ENCODE measurements around the gene LOXL3.

The LOXL3 gene

GRCh38 chr2:74505448-74506246 is 48.1 kb downstream of the LOXL3 start:
- no peak for DNase-seq (ENCODE audit: low read depth in 2 of 2)

DNA sequence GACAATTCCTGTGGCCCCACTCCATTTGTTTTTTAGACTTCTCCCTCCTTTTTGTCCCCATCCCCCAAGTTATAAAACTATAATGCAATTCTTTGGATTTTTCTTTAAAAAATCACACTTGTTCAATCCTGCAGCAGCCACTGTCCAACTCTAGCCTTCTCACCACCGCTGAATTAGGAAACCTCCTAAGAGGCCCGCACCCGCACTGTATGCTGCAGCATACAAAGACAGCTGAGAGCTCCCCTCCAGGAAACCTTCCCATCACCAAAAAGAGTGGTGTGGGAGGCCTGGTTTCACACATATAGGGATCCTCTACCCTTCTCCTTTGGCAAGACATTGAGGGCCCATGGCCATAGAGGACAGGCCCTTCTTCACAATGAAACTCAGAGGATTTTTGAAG is 49.2 kb downstream of the LOXL3 start:
- no peak for DNase-seq (ENCODE audit: low read depth in 2 of 2)

DNA sequence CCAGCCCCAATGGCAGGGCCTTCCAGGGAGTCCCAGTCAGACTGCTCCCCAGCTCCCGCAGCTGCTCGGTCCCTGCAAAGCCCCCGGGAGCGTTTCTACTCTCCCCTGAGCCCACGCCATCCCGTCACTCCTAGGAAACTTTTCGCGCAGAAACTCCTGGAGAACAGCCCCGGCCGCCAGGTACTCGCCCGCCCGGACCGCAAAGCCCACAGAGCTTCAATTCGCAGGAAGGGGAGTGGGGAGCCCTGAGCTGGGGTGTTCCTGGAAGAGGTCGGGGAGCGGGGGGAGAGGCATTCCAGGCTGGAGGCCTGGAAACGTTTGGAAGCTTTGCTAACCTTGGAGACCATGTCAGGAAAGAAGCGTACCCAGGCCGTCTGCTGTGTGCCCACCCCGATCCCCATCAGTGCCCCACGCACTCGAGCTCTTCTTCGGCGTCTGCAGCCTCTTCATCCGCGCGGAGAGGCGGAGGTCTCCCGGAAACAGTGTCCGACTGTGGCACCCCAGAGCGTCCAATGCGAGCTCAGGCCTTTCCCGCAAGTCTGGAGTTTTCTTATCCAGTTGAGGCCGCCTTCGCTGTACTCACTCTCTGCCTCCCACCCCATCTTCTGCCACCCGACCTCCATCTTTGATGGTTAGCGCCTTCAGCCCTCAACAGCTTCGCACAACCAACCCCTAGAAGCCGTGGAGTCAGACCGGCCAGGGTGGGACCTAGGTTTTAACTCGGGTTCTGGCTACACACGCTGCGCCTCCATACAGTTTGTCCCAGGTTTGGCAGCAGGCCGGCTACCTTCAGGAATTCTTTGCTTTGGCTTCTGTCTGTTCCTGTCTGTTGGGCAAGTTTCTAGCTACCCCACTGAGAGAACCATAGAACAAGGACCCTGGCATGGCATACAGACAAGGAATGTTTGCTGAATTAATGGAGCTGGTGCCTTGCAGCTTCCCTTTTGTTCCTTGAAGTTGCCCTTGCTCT is 50.0 kb downstream of the LOXL3 start:
- DNase-seq (ENCODE audit: low read depth in 2 of 2) = no peak

DNA sequence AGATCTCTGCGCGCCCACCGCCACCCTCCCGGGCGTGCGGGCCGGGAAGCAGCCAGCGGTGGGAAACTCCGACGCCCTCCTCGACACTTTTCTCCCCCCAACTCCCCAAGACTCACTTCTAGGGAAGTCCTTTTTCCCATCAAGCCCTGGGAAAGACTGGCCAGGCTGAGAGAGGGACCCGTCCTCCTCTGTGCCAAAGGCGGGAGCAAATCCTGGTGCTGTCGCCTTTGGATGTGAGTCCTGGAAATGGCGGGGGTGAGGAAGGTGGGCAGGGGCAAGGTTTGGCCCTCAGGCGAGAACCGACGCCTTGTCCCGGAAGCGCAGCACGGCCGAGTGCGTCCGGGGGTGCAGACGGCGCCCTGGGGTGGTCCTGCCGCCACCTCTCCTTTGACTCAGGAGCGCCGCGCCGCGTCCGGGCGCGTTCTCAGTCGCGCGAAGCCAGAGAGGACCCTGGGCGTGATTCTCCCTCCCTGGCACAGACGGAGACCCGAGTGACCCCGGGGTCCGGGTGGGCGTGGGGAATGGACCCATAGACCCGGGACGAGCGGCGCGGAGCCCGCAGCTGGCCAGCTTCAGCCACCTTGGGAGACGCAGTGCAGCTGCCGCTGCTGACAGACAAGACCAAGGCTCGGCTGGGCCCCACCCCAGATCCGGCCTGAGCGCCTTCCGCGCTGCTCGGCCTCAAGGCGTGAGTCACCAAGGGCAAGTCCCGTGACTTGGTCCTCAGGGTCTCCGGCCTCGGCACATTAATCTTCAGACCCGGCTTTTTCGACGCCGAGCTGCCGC is 50.8 kb downstream of the LOXL3 start:
- DNase-seq (ENCODE audit: low read depth in 2 of 2) = peak in 1 of 2 donors; percentile 46

DNA sequence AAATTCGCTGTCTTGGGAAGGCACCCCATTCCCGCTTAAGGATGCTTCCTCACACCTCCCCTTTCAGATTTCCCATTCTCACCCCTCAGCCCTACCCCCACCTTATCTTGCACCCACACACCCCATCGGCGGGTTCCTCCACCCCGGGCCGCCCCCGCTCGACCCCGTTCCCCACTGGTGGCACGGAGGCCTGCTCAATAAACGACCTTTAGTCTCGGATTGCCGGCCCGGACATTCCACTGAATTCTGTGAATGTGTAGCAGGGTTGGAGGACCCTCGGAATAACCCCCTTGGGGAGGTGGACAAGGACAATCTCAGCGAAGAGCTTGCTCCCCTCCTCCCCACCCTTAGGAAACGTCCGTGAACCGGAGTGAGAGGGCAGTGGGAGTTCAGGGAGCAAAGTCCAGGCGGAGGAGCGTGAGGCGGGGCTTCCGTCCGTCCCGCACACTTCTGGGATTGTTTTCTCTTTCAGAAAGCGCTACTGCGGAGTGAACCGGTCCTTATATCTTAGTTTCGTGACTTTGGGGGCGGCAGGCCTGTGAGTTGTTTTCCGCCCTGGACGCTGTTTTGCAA is 51.5 kb downstream of the LOXL3 start:
- no peak for DNase-seq (ENCODE audit: low read depth in 2 of 2)

DNA sequence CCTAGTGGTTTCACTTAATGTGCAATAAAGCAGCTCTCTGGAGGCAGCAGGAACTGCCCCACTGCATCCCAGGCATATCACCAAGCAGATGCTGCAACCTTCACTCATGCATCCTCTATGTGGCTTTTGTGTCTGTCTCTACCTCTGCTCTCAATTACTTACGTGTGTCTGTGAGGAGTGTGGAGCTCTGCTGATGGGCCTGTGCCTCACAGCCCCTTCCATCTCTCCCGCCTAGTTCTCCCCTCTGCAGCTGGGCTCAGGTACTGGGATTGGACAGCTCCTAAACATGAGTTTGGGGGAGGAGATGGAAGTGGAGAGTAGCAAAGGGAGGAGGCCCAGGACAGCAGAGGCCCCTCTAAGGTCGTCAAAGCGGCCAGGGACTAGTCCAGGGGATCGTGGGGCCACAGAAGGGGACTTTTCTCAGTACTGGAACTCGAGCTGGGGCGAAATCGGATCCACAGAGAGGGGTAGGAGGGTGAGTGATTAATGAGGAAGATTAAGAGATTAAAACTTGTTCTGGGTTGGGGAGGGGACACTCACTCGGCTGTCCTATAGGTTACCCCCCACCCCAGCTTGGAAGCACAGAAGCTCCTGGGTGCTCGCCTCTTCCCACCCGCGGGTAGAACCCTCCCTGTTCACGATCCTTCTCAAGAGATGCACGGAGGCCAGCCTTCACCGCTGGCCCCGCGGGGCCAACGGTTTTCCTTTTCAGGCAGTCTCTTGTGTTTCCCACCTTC is 52.2 kb downstream of the LOXL3 start:
- DNase-seq (ENCODE audit: low read depth in 2 of 2) = no peak

- no peak for DNase-seq (ENCODE audit: low read depth in 2 of 2)
Observed at GRCh38 chr2:74500578-74500946, 53.2 kb downstream of the LOXL3 start.

DNA sequence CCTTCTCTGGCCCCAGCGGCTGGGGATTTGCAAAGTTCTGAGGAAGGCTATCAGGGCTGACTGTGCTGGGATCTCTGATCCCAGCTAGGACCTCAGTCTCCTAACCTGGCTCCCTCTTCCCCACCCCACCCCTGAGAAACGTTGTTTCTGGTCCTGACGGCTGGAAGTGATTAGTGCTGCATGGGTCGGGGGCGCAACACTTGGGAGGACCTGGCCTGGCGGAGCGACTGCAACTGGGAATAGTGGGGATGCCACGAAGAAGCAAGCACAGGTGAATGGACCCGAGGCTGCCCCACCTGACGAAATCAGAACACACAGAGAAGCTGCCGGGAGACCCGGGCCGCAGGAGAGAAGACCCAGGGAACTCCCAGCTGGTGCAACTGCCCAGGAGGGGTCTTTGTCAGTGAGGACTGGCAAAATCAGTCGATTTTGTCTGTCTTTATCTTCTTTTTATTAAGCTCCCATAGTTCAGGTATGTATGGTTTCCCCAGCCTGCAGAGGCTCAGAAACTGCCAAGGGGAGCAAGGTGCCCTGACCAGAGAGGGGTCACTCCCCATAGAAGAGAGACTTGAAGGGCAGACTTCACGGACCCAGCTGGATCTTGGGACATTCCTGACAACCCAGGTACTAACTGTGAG is 53.7 kb downstream of the LOXL3 start:
- DNase-seq (ENCODE audit: low read depth in 2 of 2) = no peak

DNA sequence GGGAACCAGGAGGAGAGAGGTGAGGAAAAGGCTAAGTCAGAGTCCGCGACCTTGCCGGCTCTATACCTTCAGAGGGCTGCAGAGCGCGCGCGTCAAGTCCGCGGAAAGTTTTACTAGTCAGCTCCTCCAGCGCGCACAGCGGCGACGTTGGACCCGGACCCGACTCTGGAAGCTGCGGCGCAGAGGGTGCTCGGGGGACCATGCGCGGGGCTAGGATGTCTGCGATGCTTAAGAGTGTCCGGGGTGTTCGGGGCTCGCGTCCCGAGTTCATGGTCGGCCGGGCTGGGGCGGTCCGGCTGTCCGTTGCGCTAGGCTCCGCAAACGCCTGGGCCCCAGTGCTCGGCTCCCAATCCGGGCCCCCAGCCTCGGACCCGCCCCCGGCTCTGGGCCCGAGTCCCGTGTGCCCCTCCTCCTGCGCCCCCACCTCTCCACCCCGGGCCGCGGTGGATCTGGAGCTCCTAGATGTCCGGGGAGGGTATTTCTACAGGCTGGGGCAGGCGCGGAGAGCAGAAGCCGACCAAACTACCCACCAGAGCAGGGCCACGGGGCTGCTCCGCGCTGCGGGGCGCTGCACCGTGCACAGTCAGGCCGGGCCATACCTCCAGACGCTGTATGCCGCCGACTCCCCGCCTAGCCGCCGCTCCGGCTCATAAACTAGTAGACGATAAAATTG is 54.3 kb downstream of the LOXL3 start, which contains the start of gene LBX2:
Gene LBX2, minus strand, starts transcription at position 337 of the 673 bp plus-strand sequence. Its CDS starts 66 bp downstream, at position 271.
- DNase-seq (ENCODE audit: low read depth in 2 of 2) = no peak

DNA sequence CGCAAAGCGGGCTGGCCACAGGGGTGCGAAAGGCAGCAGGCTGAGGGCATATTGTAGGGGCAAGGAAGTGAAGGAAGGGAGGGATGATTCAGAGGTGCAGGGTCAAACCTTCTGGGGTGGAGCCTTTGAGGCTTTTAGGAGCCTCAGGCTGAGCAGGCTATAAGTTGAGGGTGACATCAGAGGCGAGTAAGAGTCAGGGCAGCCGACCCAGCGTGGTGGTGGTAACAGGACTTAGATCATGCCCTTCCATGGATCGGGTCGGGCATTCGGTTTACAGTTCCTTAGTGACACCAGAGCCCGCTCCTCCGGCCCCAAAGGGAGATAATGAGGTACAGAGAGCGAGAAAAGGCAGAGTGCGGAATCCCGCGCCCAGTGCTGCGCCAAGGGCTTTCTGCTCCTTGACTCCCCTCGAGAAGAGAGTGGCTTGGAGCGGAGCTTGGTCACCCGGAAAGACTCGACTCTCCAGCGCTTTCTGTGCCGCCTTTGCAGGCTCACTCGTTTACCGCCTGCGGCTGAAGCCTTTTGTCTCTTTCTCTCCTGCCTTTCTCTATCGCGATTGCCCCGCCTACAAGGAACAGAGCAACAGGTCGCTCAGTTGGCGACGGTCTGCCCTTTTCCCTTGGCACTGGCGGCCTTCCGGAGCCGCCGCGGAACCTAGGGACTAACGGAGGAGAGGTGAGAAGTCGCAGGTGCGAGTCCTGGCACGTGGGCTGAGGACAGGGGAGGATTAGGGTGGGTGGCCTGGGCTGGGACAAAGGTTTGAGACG is 55.1 kb downstream of the LOXL3 start:
- DNase-seq (ENCODE audit: low read depth in 2 of 2) = no peak

DNA sequence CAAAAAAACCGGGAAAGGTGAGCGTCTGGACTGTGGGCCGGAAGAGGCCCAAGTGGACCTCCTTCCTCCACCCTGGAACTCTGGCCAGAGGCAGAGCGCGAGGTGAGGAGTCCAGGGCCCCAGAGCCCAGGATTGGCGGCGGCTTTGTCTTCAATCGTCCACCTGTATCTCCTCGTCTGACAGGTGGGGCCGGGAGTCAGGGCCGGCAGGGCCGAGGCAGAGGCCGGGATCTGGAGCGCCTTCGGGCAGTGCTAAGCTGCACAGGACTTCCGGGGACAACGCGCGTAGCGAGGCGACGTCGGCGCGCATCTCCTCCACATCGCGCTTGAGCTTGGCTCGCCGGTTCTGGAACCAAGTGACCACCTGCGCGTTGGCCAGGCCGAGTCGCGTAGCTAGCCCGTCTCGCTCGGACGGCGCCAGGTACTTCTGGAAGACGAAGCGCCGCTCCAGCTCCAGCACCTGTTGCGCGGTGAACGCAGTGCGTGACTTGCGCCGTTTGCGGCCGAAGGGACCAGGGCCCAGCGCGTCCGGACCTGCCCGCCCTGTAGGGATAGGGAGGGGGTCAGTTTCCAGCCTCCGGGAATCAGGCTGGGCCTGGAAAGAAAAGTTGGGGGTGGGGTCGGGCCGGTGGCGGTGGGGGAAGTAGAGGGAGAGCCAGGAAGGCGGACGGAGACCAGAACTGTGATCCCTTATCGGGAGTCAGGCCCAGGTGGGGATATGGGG is 55.8 kb downstream of the LOXL3 start:
- DNase-seq (ENCODE audit: low read depth in 2 of 2) = no peak

- no peak for DNase-seq (ENCODE audit: low read depth in 2 of 2)
Observed at GRCh38 chr2:74496997-74497776, 56.6 kb downstream of the LOXL3 start.

- DNase-seq (ENCODE audit: low read depth in 2 of 2) = no peak
Observed at GRCh38 chr2:74495440-74495839, 58.3 kb downstream of the LOXL3 start.

DNA sequence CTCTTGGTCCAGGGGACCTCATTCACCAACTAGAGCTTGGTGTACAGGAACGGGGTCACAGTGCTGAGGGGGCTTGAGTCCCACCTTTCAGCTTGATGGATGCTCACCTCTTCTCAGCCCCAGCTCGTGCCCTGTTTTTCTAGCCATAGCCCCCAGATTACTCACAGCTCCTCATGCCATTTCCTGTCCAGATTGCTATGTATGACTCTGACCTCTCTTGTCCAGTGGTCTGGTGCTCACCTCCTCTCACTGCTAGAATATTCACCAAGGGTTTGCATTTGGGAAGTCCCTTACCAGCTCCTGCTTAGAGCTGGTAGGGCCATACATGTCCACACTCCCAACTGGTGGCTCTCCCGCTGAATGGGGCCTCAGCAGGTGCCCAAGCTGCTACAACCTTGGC is 60.2 kb downstream of the LOXL3 start:
- DNase-seq (ENCODE audit: low read depth in 2 of 2) = no peak

- no peak for DNase-seq (ENCODE audit: low read depth in 2 of 2)
Observed at GRCh38 chr2:74491648-74492544, 61.8 kb downstream of the LOXL3 start.

DNA sequence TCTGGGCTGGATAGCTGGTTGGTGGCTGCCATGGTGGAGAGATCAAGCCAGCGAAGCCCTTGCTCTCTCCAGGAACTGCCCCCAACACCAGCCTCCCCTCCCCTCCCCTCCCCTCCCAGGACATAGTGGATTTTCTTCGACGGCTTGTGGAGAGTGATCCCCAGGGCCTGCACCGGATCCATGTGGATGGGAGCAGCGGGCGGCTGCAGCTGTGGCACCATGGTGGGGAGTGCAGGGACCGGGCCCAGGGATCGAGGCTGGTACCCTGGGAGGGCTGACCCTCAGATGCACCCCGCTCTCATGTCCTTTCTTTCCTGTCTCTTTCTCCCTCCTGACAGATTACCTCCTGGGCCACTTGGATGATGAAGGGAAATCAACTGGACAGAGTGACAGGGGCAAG is 63.8 kb downstream of the LOXL3 start:
- DNase-seq (ENCODE audit: low read depth in 2 of 2) = no peak
